Measurements from ENCODE around the gene PALLD. TPM values are rescaled to one million over a fixed set of nuclear protein-coding genes. Genes with fewer than 3 reads are reported as not detected.

PALLD gene
- total RNA-seq, 2 experiments from 2014 or later: 0.49 to 0.78 TPM

DNA sequence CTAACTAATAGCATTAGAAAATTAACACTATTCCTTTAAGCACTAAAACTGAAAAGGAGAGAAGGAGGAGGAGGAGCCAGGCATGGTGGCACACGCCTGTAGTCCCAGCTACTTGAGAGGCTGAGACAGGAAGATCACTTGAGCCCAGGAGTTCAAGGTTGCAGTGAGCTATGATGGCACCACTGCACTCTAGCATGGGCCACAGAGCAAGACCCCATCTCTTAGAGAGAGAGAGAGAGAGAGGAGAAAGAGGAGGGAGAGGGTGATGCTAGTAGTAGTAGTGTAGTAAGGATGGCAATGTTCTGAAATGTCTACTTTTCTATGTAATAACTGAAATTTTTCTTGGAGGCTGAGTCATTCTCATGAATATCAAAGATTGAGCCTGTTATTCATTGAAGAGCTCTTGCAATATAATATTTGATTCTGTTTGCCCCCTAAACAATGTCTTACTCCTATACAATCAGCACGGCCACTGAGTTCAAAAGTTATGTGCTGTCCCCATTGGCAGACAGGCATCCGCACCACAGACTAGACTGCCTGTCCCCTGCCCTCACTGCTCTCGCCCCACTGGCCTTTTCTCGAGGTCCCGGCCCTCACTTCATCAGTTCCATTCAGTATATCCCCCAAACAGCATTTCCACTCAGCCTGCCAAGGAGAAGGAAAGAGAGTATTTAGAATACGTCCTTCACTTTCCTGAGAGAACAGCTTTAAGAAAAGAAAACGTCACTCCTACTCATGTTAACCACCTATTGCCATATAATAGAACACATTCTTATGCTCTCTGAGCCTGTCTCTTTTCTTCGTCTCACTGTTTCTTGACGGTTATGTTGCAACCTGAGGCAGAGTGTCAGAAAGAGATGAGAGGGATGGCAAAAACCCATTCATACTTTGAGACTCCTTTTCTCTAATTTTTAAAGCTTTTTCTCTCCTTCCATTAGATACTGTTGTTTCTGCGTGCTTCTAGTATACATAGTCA lies 238.1 kb downstream of the PALLD start:
- no peak overlapping the region for H3K27ac ChIP-seq (ENCODE audit: low read depth in 1 of 2, low read length in 2 of 2)
- DNase-seq: no peak
- H3K36me3 ChIP-seq (ENCODE audit: insufficient read depth, low read length): no peaks in the 10 kb centered on the region
- CTCF ChIA-PET: no interaction called here
- H3K4me3 Mint-ChIP-seq: no peak overlapping the region
- POLR2A ChIA-PET: no interaction called here
- H3K27me3 Mint-ChIP-seq: peaks cover 32% of the 10 kb centered on the region
- no peak for ATAC-seq (ENCODE audit: poor library complexity)
- TF ChIP-seq, protein P1, sequence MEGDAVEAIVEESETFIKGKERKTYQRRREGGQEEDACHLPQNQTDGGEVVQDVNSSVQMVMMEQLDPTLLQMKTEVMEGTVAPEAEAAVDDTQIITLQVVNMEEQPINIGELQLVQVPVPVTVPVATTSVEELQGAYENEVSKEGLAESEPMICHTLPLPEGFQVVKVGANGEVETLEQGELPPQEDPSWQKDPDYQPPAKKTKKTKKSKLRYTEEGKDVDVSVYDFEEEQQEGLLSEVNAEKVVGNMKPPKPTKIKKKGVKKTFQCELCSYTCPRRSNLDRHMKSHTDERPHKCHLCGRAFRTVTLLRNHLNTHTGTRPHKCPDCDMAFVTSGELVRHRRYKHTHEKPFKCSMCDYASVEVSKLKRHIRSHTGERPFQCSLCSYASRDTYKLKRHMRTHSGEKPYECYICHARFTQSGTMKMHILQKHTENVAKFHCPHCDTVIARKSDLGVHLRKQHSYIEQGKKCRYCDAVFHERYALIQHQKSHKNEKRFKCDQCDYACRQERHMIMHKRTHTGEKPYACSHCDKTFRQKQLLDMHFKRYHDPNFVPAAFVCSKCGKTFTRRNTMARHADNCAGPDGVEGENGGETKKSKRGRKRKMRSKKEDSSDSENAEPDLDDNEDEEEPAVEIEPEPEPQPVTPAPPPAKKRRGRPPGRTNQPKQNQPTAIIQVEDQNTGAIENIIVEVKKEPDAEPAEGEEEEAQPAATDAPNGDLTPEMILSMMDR (IDR thresholded peaks at IDR 0.05): no peak
- no peaks in the 10 kb centered on the region for H3K9me3 ChIP-seq (ENCODE audit: control insufficient read depth in 1 of 2, insufficient read depth in 1 of 2, low read length in 2 of 2)
- H3K27me3 ChIP-seq (ENCODE audit: control insufficient read depth in 1 of 2, insufficient read depth in 2 of 2, low read length in 2 of 2): peaks cover 0 to 4% of the 10 kb centered on the region in 2 experiments
- no peaks in the 10 kb centered on the region for H3K36me3 Mint-ChIP-seq (ENCODE audit: low read depth)
- H3K4me3 ChIP-seq (ENCODE audit: low read length): no peak overlapping the region
- no peaks in the 10 kb centered on the region for H3K9me3 Mint-ChIP-seq
- no peak overlapping the region for H3K27ac Mint-ChIP-seq
- H3K4me1 Mint-ChIP-seq (ENCODE audit: low read depth): no peaks in the 10 kb centered on the region
- no peaks in the 10 kb centered on the region for H3K4me1 ChIP-seq (ENCODE audit: insufficient read depth, low read length)
- intact Hi-C loops (cut with DNase I, micrococcal nuclease): no loop called here

DNA sequence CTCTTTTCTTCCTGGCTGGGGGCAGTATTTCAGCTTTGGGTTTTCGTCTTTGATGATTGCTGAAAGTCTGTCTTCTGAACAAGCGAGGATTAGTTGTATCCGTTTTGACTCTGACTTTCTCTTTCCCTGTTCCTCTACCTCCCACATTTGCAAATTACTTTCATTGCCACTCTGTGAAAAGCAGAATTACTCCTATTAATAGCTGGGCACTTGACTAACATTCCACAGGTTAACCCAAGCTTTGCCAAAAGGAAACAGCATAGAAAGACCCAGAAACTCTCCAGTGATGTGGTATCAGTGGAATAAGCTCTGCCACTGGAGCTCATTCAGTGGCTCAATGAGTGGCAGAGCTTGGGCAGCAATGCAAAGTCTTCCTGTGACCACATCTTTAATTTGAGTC lies 238.9 kb downstream of the PALLD start:
- intact Hi-C loops (cut with DNase I, micrococcal nuclease): no loop called here
- Mint-ChIP-seq H3K36me3 (ENCODE audit: low read depth) (no peaks in the 10 kb centered on the region), H3K27ac (no peak overlapping the region), H3K4me1 (ENCODE audit: low read depth) (no peaks in the 10 kb centered on the region), H3K27me3 (peaks cover 26% of the 10 kb centered on the region), H3K9me3 (no peaks in the 10 kb centered on the region), H3K4me3 (no peak overlapping the region)
- H3K27ac ChIP-seq (ENCODE audit: low read depth in 1 of 2, low read length in 2 of 2): no peak overlapping the region
- no peaks in the 10 kb centered on the region for H3K36me3 ChIP-seq (ENCODE audit: insufficient read depth, low read length)
- POLR2A ChIA-PET: no interaction called here
- H3K9me3 ChIP-seq (ENCODE audit: control insufficient read depth in 1 of 2, insufficient read depth in 1 of 2, low read length in 2 of 2): no peaks in the 10 kb centered on the region
- peaks cover 0 to 3% of the 10 kb centered on the region in 2 experiments for H3K27me3 ChIP-seq (ENCODE audit: control insufficient read depth in 1 of 2, insufficient read depth in 2 of 2, low read length in 2 of 2)
- TF ChIP-seq, protein P1 (IDR thresholded peaks at IDR 0.05): no peak
- H3K4me1 ChIP-seq (ENCODE audit: insufficient read depth, low read length): no peaks in the 10 kb centered on the region
- DNase-seq (no peak), ATAC-seq (ENCODE audit: poor library complexity) (no peak)
- CTCF ChIA-PET: no interaction called here
- H3K4me3 ChIP-seq (ENCODE audit: low read length): no peak overlapping the region

DNA sequence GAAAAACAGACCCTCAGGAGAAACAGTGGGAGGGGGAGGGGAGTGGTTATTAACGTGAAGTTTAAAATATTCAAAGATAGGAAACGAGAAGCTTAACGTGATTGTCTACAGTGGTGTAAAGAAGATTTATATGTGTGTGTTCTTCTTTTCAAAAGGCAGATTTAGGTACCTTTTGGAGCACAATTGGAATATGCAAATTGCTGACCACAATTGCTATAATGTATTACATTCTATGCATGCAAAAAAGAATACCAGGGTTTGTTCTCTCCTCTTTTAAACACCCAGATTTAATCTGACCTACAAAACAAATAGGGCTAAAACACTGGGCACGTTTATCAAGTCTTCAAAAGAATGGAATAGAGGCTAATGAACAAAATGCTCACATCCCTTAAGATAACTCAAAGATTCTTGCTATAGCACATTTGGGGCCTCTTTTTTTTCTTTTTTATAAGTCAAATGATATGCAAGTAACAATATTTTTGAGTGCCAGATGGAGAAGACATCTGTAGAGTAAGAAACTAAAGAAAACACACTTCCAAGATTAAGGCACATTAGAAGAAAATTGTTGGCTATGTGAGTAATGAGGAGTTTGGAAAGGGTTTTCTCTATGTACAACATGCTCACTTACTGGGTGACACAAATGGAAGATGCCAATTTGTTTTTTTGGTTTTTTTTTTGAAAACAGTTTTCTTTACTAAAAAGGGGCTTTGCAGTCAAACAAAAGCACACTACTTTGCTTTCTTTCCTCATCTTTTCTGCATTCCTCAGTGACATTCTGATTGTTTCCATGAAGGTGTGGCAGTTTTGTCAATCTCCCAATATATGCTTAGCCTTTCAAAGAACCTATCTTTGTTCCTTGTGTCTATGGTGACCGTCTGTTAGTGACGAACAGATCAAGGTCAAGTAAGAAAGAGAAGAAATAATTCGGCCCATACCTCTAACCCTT lies 240.3 kb downstream of the PALLD start:
- Histone ChIP-seq H3K27me3 (ENCODE audit: control insufficient read depth in 1 of 2, insufficient read depth in 2 of 2, low read length in 2 of 2) (no peaks in the 10 kb centered on the region), H3K9me3 (ENCODE audit: control insufficient read depth in 1 of 2, insufficient read depth in 1 of 2, low read length in 2 of 2) (no peaks in the 10 kb centered on the region), H3K36me3 (ENCODE audit: insufficient read depth, low read length) (no peaks in the 10 kb centered on the region), H3K27ac (ENCODE audit: low read depth in 1 of 2, low read length in 2 of 2) (no peak overlapping the region), H3K4me1 (ENCODE audit: insufficient read depth, low read length) (no peaks in the 10 kb centered on the region), H3K4me3 (ENCODE audit: low read length) (no peak overlapping the region)
- no peak for DNase-seq
- Mint-ChIP-seq H3K4me1 (ENCODE audit: low read depth) (no peaks in the 10 kb centered on the region), H3K36me3 (ENCODE audit: low read depth) (no peaks in the 10 kb centered on the region), H3K4me3 (no peak overlapping the region), H3K27me3 (peaks cover 15% of the 10 kb centered on the region), H3K27ac (no peak overlapping the region), H3K9me3 (no peaks in the 10 kb centered on the region)
- no peak for ATAC-seq (ENCODE audit: poor library complexity)
- ChIA-PET CTCF (no interaction called here), POLR2A (no interaction called here)
- intact Hi-C loops (cut with DNase I, micrococcal nuclease): no loop called here
- TF ChIP-seq, protein P1 (IDR thresholded peaks at IDR 0.05): no peak
